ENCODE measurements around the gene MAPRE2.

MAPRE2 gene

DNA sequence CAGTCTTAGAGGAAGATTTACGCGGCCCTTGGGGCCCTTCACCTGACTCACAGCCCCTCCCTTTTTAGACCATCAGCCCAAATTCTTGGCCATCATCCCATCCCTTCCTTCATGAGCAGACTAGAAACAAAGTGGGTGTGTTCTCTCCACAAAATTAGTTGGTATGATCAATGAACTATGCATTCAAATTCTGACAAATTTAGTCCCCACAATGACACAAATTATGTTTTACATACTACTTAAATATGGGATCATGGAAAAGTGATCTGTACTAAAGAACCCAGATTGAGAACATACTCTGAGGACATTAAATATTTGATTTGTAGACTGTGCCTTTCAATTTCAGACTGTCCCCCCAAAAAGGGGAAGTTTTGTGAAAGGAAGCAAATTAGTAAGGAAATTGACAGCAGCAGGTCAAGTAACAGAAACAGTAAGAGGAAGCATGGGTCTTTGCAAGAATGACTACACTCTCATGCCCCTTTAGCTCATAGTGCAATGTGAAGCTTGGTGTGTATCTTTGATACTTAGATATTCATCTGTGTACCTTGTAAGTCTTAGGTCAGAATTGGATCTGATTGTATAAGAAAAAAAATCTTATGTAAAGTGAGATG lies 2.2 kb upstream of the MAPRE2 start:
- peak; percentile 66 for DNase-seq

DNA sequence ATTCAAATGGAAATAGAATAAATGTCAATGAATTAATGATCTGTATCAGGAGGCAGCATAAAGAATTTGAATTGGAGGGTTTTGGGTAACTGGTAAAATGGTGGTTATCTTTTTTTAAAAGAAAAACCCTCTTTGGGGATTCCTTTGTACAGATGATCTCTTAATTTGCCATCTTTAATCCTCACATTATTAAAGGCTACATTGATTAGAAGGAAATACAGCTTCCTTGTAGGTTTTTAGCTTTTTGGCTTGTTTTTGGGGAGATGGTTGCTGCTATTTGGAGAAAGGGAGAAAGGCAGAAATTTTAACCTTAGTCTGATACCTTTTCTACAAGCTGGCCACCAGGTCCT lies 600 bp upstream of the MAPRE2 start:
- no peak for DNase-seq

DNA sequence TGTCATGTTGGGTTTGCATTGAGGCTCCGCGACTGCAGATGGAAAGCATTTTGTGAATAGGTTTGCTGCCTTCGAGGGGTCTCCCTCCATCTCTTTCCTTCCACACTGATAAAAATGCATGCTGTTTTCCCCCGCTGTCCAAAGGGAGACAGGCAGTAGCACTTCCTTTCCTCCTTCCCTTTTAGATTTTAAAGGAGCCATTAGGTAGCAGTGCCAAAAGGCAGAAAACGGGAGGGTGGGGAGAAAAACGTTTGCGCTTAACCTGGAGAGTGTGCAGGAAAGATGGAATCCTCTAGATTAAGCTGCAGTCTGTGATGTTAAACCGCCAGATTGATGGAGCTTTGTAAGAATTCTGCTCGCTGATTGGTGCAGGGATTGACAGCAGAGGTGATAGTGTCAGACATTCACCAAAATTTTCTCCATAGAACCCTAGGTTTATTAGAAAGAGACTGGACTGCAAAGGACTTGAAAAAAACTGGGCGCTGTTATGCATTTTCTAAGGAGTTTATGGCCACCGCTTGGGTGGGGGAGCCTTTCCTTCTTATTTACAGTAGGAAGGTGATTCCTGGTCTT lies 688 bp downstream of the MAPRE2 start:
- no peak for DNase-seq

DNA sequence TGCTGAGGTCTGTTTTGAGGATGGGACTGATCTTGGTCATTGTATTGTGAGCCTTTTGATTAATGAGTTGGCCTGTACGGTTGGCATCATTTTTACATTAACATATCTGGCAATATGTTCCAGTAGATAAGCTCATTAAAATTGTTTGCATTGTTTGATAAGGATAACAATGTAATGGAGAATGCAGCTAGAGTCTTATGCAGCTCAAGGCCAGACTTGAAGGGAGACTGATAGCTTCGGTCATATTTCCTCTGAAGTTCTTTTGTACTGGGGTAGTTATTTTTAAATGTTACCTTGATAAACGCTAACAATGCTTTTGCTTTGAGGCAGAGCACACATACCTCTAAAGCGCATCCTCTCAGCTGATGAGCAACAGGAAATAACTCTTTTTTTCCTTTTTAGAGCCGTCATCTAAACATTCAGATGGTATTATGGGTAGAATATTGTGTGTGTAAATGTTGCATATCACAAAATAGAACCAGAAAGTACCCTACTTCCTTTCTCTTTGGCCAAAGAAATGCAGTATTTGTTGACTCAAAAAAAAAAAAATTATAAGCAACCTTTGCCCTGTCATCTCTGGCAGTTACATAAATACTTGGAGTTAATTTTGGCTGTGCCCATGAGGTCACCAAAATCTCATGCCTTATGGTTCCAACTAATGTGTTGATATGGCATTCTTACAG lies 1.3 kb downstream of the MAPRE2 start:
- DNase-seq: no peak

DNA sequence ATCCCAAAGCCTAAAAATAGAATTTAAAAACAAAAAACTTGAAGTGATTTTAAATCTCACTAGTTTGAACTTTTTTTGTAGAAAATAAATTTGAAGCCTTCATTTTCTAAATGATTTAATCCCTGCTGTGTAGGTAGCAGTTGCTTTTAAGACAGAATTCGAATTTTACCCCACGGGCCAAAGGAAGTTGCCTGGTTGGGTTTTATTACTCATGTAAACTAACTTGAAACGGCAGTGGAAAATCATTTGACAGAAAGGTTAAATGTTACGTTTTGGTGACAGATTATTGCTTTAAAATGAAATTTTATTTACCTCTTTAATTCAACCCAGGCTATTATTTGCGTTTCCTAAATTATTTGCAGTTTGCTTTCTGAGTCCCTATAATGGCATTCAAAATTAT lies 2.0 kb downstream of the MAPRE2 start:
- DNase-seq: no peak

DNA sequence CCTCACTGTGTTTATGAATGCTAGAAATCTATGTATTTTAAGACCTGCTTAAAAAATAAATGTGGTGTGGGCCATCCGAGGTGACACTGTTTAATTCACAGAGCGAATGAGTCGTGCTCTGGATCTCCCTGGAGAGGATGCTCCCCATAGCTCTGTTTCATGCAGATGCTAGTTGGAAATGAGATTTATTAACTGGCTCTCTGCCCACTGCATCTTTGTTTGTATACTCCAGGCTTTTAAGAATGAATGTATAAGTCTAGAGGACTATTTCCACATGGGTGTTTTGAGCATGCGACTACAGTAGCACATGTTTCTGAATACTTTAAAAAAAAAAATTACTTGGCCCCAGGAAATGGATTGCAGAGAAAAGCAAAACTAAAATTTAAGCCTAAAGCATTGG lies 3.9 kb downstream of the MAPRE2 start:
- no peak for DNase-seq

DNA sequence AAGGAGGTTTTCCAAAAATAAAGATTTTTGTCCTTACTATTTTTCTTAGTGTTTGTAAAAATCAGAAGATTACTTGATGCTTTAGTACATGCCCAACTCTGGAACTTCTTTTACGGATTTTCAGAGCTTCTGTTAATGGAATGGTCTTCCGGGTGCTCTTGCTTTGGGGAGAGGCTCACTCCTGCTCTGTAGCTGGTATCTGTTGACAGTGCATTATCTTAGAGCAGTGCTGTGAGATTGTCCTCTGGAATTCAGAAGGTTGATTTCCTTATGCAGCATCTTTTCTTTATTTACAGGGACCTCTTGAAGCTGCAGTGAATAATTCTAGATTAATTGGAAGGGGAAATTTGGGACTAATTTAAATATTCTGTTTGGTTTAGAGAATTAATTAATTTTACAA lies 4.6 kb downstream of the MAPRE2 start:
- DNase-seq: no peak

DNA sequence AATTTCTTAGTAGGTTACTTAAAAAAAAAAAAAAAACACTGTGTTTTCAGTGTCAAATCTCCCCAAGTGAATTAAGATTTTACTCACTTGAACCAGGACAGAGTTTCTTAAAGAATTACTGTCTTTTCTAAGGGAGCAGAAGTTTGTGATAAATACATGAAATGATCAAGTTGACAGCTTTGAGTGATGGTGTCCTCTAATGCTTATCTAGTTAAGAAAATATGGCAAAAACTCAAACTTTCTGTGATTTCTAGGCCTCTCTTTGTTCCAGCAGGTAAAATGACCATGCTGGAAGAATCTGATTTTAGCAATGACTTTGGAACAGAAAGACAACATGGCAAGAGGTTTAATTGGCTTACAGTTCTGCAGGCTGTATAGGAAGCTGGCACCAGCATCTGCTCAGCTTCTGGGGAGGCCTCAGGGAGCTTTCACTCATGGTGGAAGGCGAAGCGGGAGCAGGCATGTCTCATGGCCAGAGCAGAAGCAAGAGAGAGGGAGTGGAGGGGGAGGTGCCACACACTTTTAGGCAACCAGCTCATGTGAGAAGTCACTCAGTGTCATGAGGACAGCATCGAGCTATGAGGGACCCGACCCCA lies 6.6 kb downstream of the MAPRE2 start:
- no peak for DNase-seq

DNA sequence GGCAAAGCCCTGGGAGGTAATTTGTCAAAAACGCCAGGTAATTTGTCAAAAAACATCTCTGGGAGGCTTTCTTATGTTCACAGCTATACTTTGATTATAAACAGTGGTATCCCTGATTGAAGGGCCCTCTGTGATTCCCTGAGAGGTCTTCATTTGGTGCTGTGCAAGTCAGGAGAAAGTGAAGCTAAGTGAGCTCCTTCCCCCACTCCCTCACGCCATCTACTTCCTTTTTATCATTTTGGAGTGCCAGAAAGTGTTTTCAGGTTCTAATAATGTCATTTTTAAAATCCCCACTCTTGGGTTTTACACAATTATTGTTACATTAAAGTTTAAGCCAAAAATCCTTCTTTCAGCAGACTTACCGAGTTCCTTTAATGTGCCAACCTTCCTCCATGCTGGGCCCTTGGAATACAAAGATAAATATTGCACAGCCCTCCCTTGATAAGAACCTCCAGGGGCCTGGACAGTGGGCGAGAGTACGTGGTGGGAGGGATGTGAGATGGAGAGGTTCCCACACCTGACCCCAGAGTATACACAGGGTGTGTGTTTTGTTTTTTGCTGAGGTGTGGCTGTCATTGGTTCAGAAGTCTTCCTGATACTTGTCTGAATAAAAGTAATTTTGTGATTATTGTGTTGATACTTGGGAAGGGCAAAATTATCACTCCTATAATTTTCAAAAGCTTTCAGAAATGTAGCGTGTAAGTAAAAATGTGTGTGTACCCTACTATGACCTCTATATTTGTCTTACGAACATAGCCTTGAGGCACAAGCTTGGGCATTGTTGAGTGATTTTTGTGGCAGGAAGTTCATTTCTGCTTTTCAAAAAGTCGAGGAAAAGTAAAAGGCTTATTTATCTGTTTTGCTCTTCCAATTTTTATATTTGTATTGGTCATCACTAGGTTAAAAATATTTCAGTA lies 8.2 kb downstream of the MAPRE2 start:
- no peak for DNase-seq

DNA sequence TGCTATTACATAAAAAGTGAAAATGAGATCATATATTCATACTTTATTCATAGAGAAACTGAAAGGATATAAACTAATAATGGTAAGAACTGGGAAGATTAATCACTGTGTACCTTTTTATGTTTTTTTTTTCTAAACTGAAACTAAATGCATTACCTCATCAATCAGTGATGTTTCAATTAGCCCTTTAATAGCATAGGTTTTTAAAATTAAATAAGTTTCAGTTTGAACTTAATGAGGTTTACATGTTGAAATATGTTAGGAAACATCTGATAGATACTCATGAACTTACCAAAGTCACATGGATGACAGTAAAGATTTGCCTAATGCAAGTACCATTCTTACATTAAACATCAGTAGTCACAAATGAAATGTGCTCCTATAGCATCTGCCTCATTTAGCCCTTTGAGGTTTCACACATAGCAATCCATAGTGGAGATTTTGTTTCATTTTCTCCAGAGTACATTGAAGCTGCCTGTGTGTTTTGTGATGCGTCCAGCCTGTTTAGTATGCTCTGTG lies 8.9 kb downstream of the MAPRE2 start:
- DNase-seq: no peak

DNA sequence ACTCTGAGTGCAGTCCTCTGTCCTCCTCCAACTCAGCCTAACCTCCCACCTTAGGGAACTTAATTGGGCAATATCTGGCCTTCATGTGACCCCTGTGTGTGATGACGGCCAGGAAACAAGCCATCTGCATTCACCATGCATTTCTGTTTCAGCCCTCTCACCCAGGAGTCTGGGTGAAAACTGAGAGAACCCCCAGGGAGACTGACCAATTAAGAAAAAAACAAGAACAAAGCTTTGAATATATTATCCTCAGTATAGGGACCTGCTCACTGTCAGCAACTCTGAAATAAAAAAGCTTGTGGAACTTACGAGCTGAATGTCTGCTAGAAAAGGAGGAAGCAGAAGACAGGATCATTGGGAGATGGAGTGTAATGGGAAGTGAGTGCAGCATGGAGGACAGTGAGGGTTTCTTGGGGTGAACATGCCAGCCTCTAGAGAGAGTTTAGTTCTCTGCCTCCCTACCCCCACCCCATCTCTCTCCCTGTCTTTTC lies 9.5 kb downstream of the MAPRE2 start:
- no peak for DNase-seq

DNA sequence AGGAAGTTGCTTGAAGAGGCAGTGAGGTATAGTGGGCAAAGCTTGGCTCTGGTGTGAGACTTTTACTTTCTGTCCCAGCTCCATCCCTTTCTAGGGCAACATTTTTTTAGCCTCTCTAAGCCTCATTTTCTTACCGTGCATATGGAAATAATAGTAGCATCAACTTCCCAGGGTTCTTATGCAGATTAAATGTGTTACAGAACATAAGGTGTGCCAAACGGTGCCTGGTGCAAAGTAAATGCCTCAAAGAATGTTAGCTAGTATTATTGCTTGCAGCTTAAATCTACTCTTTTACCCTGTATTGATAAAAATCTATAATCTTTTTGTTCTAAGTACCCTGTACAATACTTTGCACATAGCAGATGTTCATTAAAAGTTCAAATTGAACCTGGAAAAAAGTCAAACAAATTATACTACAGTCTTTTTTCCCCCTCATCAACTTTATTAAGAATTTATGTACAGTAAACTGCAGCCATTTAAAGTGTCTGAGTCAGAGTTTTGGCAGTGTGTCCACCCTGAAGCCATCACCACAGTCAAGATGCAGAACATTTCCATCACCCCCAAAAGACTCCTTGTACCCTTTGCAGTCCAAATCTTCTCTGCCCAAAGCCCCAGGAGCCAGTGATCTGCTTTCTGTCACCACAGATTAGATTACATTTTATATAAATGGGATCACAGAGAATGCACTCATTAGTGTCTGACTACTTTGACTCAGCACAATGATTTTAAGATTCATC lies 10.6 kb downstream of the MAPRE2 start:
- DNase-seq: no peak

DNA sequence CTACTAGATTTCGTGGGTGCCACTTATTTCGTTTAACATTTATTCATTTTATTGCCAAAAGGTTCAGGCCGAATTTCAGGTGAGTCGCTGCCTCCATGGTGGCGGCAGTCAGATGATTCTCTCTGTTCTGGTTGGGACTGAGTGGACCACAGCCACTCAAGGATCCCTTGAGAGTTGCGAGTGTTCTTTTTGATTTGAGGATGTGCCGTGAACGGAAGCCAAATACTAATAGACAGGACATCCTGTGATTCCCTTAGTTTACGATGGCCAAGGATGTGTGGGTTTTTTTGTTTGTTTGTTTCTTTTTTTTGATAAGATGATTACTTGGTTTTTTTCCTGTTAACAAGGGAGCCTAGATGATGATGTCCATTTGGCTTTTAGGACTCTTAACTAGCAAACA lies 13.2 kb downstream of the MAPRE2 start:
- no peak for DNase-seq

DNA sequence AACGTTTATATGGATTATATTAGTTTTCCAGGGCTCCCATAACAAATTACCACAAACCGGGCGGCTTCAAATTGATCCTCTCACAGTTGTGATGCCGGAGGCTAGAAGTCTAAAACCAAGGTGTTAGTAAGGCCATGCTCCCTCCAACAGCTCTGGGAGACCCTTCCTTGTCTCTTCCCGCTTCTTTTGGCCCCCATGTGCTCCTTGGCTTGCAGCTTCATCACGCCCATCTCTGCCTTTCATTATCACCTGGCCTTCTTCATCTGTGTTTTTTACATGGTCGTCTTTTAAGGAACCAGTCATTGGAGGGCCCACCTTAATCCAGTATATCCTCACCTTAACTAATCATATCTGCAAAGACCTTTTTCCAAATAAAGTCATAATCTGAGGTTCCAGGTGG lies 13.9 kb downstream of the MAPRE2 start:
- no peak for DNase-seq

DNA sequence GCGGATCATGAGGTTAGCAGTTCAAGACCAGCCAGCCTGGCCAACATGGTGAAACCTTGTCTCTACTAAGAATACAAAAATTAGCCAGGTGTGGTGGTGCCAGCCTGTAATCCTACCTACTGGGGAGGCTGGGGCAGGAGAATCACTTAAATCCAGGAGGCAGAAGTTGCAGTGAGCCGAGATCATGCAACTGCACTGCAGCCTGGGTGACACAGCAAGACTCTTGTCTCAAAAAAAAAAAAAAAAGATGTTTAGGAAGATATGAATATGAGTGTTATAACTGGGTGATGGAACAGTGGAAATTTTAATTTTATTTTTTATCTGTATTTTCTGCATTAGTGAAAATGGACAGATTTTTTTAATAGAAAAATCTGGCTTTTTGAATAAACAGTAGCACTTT lies 14.5 kb downstream of the MAPRE2 start:
- no peak for DNase-seq

DNA sequence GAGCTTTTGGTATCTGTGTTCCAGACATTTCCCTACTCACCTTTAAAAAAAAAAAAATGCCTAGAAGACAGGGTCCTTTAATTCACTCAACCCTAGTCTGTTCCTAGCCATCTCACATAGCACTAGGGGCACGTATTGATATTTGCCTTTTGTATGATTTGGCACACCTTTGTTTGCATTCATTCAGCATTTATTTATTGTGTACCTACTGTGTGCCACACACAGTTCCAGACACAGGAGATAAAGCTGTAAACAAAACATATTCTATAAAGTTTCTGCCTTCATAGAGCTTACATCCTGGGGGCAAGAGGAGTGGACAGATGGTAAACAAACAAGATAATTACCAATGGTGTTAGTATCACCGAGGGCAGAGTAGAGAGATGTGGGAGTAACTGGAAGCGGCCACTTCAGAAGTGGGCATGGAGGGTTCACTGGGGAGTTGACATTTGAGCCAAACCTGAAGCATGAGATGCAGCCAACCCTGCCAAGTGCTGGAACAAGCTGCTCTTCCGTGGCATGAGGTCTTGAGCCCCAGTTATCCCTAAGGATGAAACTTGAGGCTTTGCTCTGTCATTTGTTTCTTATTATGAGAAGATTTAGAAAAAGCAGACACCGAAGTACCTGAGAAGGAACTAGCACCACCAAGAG lies 18.2 kb downstream of the MAPRE2 start:
- no peak for DNase-seq

DNA sequence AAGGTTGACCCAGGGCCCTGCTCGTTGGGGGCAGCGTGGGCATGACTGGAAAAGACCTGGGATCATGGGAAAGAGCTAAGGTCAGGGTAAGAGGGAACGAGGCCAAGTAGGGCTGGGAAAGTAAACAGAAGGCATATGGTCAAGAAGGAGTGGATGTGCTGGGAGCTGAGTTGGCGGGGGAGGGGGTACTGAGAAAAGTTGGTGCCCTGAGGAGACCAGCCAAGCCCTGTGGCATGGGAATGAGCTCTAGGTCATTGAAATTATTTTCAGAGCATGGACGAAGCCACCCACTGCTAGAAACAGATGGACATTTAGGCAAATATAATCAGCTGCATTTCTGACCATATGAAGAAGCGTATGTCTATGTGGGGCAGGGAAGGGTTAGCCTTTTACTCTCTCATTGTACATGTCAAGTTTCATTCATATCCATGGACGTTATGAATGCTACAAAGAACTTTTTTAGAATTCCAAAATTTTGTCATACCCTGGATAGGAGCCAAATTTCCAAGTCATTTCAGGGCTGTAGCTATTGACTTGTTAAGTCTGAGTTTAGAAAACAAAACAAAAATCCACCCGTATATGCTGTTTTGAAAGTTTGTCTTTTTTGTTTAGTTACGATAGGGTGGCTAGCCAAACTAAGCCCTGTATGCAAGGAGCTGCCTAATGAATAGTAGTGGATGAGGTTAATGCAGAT lies 19.1 kb downstream of the MAPRE2 start:
- no peak for DNase-seq

DNA sequence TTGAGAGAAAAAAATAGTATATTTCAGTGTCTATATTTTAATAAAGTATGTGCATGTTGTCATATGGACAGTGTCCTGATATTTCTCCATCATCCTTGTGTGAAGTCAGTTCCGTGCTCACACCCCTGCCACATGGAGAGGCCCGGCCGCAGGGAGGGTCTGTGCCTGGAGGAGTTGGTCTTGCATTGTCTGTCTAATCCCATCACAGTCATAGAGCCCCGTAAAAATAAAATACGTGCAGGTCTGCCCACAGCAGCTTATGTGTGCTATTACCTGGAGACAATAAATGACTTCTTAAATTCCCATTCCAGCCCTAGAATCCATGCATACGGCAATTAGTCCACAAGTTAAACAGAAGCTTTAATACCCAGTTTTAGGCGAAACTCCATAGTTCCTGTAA lies 20.1 kb downstream of the MAPRE2 start:
- DNase-seq: no peak

DNA sequence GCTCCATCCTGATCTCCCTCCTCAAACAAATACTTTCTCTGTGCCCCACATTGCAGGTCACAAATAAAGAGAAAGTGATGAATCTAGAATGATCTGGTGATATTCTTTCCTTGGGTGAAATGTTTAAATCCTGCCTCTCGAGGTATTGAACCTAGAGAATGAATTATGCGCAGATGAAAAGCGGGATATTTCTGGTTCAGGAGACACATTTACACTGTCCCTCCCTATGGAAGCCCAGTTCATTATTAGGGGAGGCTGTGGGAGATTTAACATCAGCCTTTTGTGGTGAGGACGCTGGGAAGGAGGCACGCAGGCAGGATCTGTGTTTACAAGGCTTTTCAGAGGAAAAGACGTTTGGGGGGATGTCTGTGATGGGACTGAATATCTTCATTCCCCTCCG lies 20.6 kb downstream of the MAPRE2 start:
- DNase-seq: no peak

DNA sequence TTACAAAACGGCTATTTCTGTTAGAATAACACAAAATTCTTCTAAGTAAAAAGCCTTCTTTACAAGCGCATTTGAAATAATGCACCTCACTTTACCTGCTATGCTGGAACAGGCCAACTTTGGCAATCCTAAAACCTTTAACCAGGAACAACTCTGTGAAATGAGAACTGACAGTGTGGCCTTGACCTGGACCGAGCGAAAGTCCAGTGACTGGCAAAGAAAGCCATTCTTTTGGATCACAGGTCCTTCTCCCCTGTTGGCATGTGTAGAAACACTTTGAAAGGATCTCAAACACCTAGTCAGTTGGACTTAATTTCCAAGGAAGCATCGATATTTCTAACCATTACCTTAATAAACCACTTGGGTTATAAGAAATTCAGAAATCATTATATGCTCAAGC lies 21.2 kb downstream of the MAPRE2 start:
- no peak for DNase-seq

Measured in SIG-M5 (cell line).